Osteocyte (in vitro differentiated cells): Measurements from ENCODE around the gene HTR5A. TPM values are rescaled to one million over a fixed set of nuclear protein-coding genes. Genes with fewer than 3 reads are reported as not detected.

ENCODE experiments used
- DNase-seq: peaks from one replicate; pipeline ENCODE4 v3.0.0; 2021; ENCODE audit warnings: mixed read lengths; ENCODE audit not compliant: unreplicated experiment; ENCODE audit errors: extremely low spot score
- H3K27ac Mint-ChIP-seq: one replicate; pipeline ENCODE4 v1.8.0; 2021; ENCODE audit warnings: mild to moderate bottlenecking, mixed read lengths; ENCODE audit not compliant: unreplicated experiment
- H3K27me3 Mint-ChIP-seq: one replicate; pipeline ENCODE4 v1.8.0; 2021; ENCODE audit warnings: mixed read lengths; ENCODE audit not compliant: unreplicated experiment
- H3K36me3 Mint-ChIP-seq: one replicate; pipeline ENCODE4 v1.8.0; 2021; ENCODE audit warnings: mixed read lengths; ENCODE audit not compliant: unreplicated experiment
- H3K4me1 Mint-ChIP-seq: one replicate; pipeline ENCODE4 v1.8.0; 2021; ENCODE audit warnings: mixed read lengths; ENCODE audit not compliant: unreplicated experiment
- H3K4me3 Mint-ChIP-seq: one replicate; pipeline ENCODE4 v1.8.0; 2021; ENCODE audit warnings: mild to moderate bottlenecking, moderate library complexity, mixed read lengths; ENCODE audit not compliant: unreplicated experiment
- H3K9me3 Mint-ChIP-seq: one replicate; pipeline ENCODE4 v1.8.0; 2021; ENCODE audit warnings: mixed read lengths; ENCODE audit not compliant: unreplicated experiment
- total RNA-seq: library from RNA; stranded (reverse); gene quantifications from 2 replicates; pipeline ENCODE4 v1.2.1, GENCODE V29; 2021
- TF ChIP-seq, protein P1 (sequence below): fragments of 200-600 bp; sonication (generic); IDR thresholded peaks from 2 replicates; pipeline ENCODE4 v1.5.0; 2021; ENCODE audit warnings: antibody characterized with exemption, mild to moderate bottlenecking, moderate library complexity

HTR5A gene
- total RNA-seq, 1 donor from 2014 or later: not detected

GRCh38 chr7:155097338-155097737 is 27.2 kb downstream of the HTR5A start:
- DNase-seq: no peak
- Mint-ChIP-seq H3K4me1 (no peaks in the 10 kb centered on the region), H3K27ac (no peak overlapping the region), H3K36me3 (no peaks in the 10 kb centered on the region), H3K4me3 (no peak overlapping the region), H3K27me3 (no peaks in the 10 kb centered on the region), H3K9me3 (peaks cover 9% of the 10 kb centered on the region)
- TF ChIP-seq, protein P1, sequence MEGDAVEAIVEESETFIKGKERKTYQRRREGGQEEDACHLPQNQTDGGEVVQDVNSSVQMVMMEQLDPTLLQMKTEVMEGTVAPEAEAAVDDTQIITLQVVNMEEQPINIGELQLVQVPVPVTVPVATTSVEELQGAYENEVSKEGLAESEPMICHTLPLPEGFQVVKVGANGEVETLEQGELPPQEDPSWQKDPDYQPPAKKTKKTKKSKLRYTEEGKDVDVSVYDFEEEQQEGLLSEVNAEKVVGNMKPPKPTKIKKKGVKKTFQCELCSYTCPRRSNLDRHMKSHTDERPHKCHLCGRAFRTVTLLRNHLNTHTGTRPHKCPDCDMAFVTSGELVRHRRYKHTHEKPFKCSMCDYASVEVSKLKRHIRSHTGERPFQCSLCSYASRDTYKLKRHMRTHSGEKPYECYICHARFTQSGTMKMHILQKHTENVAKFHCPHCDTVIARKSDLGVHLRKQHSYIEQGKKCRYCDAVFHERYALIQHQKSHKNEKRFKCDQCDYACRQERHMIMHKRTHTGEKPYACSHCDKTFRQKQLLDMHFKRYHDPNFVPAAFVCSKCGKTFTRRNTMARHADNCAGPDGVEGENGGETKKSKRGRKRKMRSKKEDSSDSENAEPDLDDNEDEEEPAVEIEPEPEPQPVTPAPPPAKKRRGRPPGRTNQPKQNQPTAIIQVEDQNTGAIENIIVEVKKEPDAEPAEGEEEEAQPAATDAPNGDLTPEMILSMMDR: no peak

GRCh38 chr7:155103839-155104238 is 33.7 kb downstream of the HTR5A start:
- H3K9me3 Mint-ChIP-seq: no peaks in the 10 kb centered on the region
- TF ChIP-seq, protein P1: no peak
- H3K4me3 Mint-ChIP-seq: no peak overlapping the region
- H3K4me1 Mint-ChIP-seq: no peaks in the 10 kb centered on the region
- no peaks in the 10 kb centered on the region for H3K36me3 Mint-ChIP-seq
- no peak overlapping the region for H3K27ac Mint-ChIP-seq
- no peak for DNase-seq
- H3K27me3 Mint-ChIP-seq: peaks cover 4% of the 10 kb centered on the region

- Mint-ChIP-seq H3K9me3 (no peaks in the 10 kb centered on the region), H3K4me1 (no peaks in the 10 kb centered on the region), H3K27me3 (peaks cover 4% of the 10 kb centered on the region), H3K4me3 (no peak overlapping the region), H3K27ac (no peak overlapping the region), H3K36me3 (no peaks in the 10 kb centered on the region)
- DNase-seq: no peak
- TF ChIP-seq, protein P1: no peak
These were observed 34.8 kb downstream of the HTR5A start for GRCh38 chr7:155104913-155105312.

DNA sequence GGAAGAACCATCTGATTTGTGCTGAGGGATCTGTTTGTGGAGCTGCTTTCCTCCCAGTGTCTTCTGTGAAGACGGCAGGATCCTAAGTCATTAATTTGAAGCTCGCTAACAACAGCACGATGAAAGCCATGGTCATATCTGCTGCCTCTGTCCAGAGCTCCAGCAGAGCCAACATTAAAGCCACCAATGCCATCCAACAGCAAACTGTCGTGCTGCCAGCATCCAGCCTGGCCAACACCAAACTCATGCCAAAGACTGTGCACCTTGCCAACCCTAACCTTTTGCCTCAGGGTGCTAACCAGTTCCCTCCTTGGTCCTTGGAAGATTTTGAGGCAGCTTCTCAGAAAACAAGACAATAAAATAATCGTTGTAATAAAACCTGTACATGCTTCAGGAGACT is 36.2 kb downstream of the HTR5A start:
- peaks cover 4% of the 10 kb centered on the region for H3K27me3 Mint-ChIP-seq
- no peak overlapping the region for H3K4me3 Mint-ChIP-seq
- H3K36me3 Mint-ChIP-seq: no peaks in the 10 kb centered on the region
- H3K27ac Mint-ChIP-seq: no peak overlapping the region
- no peak for DNase-seq
- TF ChIP-seq, protein P1: no peak
- no peaks in the 10 kb centered on the region for H3K4me1 Mint-ChIP-seq
- no peaks in the 10 kb centered on the region for H3K9me3 Mint-ChIP-seq

DNA sequence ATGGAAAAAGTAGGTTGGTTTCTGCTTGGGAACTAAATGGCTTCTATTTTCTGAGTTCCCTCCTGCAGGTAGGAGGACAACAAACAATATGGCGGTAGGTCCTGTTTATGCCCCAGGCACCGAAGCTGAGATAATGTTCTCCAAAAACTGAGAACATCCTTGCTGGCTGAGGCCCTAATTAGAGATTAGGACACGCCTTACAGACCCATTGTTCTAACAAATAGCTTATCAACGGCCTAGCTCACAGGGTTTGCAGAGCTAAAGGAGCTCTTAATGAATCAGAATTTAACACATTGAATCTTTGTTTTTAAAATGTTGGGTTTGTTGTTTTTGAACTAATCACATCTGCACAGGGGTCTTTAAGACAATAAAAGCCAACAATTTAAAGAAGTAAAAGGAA is 37.0 kb downstream of the HTR5A start:
- no peak overlapping the region for H3K4me3 Mint-ChIP-seq
- DNase-seq: no peak
- H3K36me3 Mint-ChIP-seq: no peaks in the 10 kb centered on the region
- TF ChIP-seq, protein P1: no peak
- H3K27me3 Mint-ChIP-seq: peaks cover 4% of the 10 kb centered on the region
- no peaks in the 10 kb centered on the region for H3K9me3 Mint-ChIP-seq
- no peak overlapping the region for H3K27ac Mint-ChIP-seq
- no peaks in the 10 kb centered on the region for H3K4me1 Mint-ChIP-seq
